IPS-20b (cell line): ENCODE results near the gene ZNF143.

Source experiments
- H3K27ac ChIP-seq: one replicate; pipeline ENCODE4 v1.5.1; 2013; ENCODE audit warnings: low read length
- H3K27me3 ChIP-seq: 2 replicates; pipeline ENCODE4 v1.6.1; 2013; ENCODE audit warnings: mild to moderate bottlenecking, low read length, inconsistent platforms; ENCODE audit not compliant: insufficient read depth
- H3K36me3 ChIP-seq: 2 replicates; pipeline ENCODE4 v1.6.1; 2013; ENCODE audit warnings: low read depth, mild to moderate bottlenecking, inconsistent platforms, low read length, moderate library complexity; ENCODE audit not compliant: insufficient read depth
- H3K4me1 ChIP-seq: 2 replicates; pipeline ENCODE4 v1.6.1; 2013; ENCODE audit warnings: mild to moderate bottlenecking, control low read depth, inconsistent platforms, low read length, moderate library complexity; ENCODE audit not compliant: insufficient read depth
- H3K4me3 ChIP-seq: 2 replicates; pipeline ENCODE4 v1.5.1; 2013; ENCODE audit warnings: mild to moderate bottlenecking, low read length, inconsistent platforms
- H3K9ac ChIP-seq: 2 replicates; pipeline ENCODE4 v1.6.1; 2013; ENCODE audit warnings: low read depth, mild to moderate bottlenecking, inconsistent platforms, low read length, moderate library complexity
- H3K9me3 ChIP-seq: 2 replicates; pipeline ENCODE4 v1.6.1; 2013; ENCODE audit warnings: mild to moderate bottlenecking, low read depth, low read length, inconsistent platforms; ENCODE audit not compliant: insufficient read depth

The ZNF143 gene

DNA sequence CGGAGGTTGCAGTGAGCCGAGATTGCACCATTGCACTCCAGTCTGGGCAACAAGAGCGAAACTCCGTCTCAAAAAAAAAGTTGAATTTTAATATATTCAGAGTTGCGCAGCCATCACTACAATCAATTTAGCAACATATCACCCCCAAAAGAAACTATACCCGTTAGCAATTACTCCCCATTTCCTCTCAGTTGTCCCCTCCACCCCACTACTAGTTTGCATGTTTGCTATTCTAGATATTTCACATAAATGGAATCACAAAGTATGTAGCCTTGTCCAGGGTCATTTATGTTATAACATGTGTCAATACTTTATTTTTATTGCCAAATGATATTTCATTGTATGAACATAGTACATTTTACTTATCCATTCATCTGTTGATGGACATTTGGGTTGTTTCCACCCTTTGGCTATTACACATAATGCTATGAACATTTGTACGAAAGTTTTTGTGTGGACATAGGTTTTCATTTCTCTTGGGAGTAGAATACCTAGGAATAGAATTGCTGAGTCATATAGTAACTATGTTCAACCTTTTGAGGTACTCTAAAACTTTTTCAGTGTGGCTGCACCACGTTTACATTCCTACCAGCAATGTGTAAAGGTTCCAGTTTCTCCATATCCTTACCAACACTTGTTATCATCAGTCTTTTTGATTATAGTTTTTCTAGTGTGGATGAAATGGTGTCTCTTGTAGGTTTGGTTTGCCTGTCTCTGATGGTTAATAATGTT is 2.2 kb downstream of the ZNF143 start:
- Histone ChIP-seq H3K9me3 (no peaks in the 10 kb centered on the region), H3K27ac (no peak overlapping the region), H3K9ac (no peak overlapping the region; the same call in 1 of the 2 replicates), H3K4me1 (peaks cover 2% of the 10 kb centered on the region; the same call in 1 of the 2 replicates), H3K27me3 (no peaks in the 10 kb centered on the region), H3K36me3 (no peaks in the 10 kb centered on the region), H3K4me3 (peak overlapping the region; percentile 8; the same call in 1 of the 2 replicates)

DNA sequence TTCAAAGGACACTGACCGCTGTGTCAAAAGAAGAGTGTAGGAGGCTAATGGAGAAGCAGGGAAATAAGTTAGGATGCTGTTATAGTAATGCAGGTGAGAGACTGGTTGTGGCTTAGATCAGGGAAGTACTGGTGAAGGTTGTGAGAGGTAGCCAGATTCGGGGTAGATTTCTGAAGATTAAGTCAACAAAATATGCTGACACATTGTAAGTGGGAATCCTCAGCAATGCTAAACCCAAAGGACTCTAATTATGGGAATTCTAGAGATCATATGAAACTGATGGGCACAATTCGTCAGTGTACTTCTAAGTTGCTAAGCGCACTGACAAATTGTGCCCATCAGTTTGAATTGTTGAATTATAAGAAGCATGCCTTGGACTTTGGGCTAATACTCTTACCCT is 10.0 kb downstream of the ZNF143 start:
- H3K4me3 ChIP-seq: no peak overlapping the region
- no peak overlapping the region for H3K27ac ChIP-seq
- H3K36me3 ChIP-seq: peaks cover 53% of the 10 kb centered on the region
- no peaks in the 10 kb centered on the region for H3K4me1 ChIP-seq
- H3K27me3 ChIP-seq: no peaks in the 10 kb centered on the region
- no peak overlapping the region for H3K9ac ChIP-seq
- no peaks in the 10 kb centered on the region for H3K9me3 ChIP-seq

DNA sequence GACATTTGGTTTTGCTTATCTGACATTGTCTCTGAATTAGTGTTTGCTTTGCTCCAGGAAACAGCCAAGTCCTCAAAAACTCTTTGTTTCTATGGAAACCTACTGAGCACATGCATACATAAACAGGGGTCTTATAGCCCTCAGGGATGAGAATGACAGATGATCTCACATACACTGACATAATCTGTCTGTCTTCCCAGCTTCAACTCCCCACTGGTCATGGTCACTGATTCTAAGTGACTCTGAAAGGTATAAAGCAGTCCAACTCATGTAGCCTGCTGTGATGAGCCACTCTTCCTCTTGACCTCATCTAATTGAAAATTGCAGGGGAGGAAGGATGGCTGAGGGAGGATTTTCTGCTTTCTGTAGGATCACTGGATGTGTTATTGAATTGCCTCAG is 12.6 kb downstream of the ZNF143 start:
- H3K4me3 ChIP-seq: no peak overlapping the region
- no peaks in the 10 kb centered on the region for H3K4me1 ChIP-seq
- no peak overlapping the region for H3K9ac ChIP-seq
- H3K27me3 ChIP-seq: no peaks in the 10 kb centered on the region
- peaks cover 70% of the 10 kb centered on the region for H3K36me3 ChIP-seq
- H3K27ac ChIP-seq: no peak overlapping the region
- no peaks in the 10 kb centered on the region for H3K9me3 ChIP-seq

DNA sequence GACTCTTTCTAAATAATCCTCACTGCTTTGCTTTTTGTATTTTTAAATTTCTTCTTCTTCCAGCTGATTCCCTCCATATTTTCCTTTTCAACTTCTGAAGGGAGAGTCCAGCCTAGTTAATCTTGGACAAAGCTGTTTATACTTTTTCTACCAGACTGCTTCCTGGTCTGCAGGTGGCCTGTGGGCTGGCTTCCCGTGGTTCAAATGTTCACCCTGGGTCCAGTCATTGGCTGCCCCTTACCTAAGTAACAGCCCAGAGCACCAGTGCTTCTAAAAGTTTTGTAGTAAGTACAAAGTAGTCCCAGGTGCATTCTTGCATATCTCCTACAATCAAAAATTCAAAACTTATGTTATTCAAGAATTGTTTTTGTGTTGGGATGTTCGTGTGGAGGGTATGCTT is 19.1 kb downstream of the ZNF143 start:
- Histone ChIP-seq H3K9me3 (no peaks in the 10 kb centered on the region), H3K27me3 (no peaks in the 10 kb centered on the region), H3K4me1 (no peaks in the 10 kb centered on the region), H3K36me3 (peaks cover 62% of the 10 kb centered on the region), H3K4me3 (no peak overlapping the region), H3K27ac (no peak overlapping the region), H3K9ac (no peak overlapping the region)

DNA sequence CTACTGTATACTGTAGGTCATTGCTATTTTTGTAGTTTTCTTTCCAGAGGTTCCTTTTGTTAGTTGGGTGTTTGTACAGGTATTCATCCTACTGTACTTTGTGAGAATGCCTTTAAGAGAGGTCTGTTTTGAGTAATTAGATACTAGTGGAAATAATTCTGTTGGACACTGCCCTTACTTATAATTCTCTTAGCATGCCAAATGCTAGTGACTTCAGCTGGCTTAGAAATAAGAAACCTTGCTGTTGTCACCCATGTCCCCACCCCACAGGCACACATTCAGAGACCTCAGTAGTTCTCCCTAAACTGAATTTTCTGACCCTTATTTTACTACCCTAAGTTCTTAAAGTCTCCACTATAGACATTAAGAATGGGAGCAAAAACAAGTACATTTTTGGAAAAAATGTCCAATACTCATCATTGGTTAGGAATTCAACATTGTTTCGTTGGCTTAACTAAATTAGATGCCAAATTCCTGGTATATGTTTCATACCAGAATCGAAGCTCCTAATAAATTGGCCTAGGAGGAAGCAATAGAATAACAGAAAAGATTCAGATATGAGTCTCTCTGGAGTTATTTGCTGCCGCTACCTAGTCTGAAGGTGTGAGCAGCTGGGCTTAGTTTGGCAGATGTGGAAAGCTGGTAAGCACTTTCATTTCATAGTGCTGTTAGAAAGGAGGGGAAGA is 28.4 kb downstream of the ZNF143 start:
- Histone ChIP-seq H3K9ac (no peak overlapping the region), H3K4me1 (no peaks in the 10 kb centered on the region), H3K36me3 (peaks cover 58% of the 10 kb centered on the region), H3K27ac (no peak overlapping the region), H3K4me3 (no peak overlapping the region), H3K9me3 (no peaks in the 10 kb centered on the region), H3K27me3 (no peaks in the 10 kb centered on the region)

DNA sequence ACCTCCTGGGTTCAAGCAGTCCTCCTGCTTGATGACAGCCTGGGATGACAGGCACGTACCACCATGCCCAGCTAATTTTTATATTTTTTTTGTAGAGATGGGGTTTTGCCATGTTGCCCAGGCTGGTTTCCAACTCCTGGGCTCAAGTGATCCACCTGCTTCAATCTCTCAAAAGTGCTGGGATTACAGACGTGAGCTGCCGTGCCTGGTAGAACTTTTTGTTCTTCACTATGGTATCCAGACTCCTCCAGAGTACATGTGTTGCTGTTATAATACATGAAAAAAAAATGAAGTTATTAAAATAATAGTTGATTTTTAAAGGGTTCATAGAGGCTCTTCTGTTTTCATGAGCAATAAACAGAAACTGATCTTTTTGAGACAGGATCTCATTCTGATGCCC is 29.6 kb downstream of the ZNF143 start:
- no peaks in the 10 kb centered on the region for H3K27me3 ChIP-seq
- H3K36me3 ChIP-seq: peaks cover 67% of the 10 kb centered on the region
- no peak overlapping the region for H3K27ac ChIP-seq
- no peaks in the 10 kb centered on the region for H3K9me3 ChIP-seq
- no peak overlapping the region for H3K4me3 ChIP-seq
- no peak overlapping the region for H3K9ac ChIP-seq
- H3K4me1 ChIP-seq: no peaks in the 10 kb centered on the region

DNA sequence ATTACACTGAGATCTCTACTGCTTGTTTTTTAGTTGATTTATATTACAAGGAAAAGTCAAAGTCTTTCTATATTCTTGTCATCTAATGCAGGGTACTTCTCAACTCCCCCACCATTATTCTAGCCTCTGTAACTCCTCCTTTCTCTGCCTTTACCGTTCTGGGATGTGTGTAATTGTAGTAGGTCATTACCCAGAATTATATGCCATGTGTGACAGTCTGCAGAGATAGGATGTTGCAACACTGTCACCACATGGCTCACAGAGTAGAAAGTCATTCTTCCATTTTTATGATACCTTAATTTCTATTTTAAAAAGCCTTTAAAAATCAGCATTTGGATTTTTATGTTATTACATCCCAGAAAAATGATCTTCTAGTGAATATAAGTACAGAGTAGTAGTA is 32.7 kb downstream of the ZNF143 start:
- Histone ChIP-seq H3K36me3 (peaks cover 80% of the 10 kb centered on the region), H3K4me1 (no peaks in the 10 kb centered on the region), H3K9me3 (no peaks in the 10 kb centered on the region), H3K9ac (no peak overlapping the region), H3K27me3 (no peaks in the 10 kb centered on the region), H3K4me3 (no peak overlapping the region), H3K27ac (no peak overlapping the region)

DNA sequence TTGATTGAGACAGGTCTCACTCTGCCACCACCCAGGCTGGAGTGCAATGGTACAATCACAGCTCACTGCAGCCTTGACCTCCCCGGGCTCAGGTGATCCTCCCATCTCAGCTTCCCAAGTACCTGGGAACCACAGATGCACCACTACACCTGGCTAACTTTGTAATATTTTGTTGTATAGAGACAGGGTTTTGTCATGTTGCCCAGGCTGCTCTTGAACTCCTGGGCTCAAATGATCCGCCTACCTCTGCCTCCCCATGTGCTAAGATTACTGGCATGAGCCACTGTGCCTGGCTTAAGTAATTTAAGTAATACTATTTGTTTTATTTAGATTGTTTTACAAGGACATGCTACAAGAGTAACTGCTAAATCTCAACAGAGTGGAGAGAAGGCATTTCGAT is 33.5 kb downstream of the ZNF143 start:
- H3K9ac ChIP-seq: no peak overlapping the region
- no peak overlapping the region for H3K4me3 ChIP-seq
- no peaks in the 10 kb centered on the region for H3K9me3 ChIP-seq
- no peaks in the 10 kb centered on the region for H3K27me3 ChIP-seq
- H3K36me3 ChIP-seq: peaks cover 82% of the 10 kb centered on the region
- no peaks in the 10 kb centered on the region for H3K4me1 ChIP-seq
- no peak overlapping the region for H3K27ac ChIP-seq

DNA sequence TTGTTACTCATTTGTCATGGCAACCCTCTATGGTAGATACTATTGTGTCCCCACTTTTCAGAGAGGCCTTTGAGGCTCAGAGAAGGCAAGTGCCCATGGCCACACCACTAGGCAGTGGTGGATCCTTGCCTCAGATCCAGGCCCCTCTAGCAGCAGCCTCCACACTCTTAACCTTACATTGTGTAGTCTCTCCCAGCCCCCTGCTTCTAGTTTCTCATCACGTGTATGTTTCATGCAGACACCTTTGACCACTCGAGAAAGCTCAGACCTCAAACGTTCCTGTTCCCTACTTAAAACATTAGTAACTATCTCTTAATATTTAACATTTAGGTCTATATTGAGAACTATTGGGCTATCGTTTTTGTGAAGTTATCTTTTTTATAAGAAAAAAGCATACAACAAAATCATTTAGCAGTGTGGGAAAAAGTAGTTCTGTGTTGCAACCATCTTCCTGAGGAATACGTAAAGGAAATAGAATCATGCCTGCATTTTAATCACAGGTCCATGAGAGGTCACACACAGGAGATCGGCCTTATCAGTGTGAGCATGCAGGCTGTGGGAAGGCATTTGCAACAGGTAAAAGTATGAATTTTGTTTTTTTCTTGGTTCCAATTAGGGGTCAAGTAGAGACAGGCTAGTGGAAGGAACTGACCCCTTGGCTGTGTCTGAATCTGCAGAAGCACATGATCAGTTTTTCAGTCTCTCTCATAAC is 35.1 kb downstream of the ZNF143 start:
- Histone ChIP-seq H3K9ac (no peak overlapping the region), H3K27ac (no peak overlapping the region), H3K36me3 (peaks cover 88% of the 10 kb centered on the region), H3K4me1 (no peaks in the 10 kb centered on the region), H3K27me3 (no peaks in the 10 kb centered on the region), H3K9me3 (no peaks in the 10 kb centered on the region), H3K4me3 (no peak overlapping the region)

DNA sequence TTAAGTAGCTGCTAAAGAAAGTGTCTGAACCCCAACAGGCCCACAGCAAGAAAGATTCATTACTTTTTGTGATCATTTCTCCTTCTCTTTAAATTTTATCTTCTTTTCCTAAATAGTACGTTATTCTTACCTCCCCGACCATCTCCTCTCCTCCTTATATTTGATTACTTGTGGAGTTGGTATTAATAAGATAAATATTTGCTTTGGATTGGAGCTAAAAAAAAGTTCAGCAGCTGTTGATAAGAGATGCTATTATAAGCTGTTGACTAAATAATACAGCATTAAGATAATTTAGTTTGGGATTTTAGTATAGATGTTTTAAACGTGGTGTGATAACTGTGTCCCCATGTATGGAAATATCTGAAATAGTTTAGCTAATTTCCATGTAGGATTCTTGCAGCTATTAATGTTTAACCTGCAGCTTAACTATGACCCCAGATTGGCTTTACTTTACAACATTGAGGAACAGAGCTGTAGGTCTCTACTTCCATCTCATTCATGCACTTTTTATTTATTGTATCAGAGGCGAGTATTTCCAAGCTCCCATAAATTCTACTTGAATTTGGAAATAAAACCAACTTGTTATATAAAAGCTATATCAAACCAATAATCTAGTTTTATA is 37.8 kb downstream of the ZNF143 start:
- Histone ChIP-seq H3K4me3 (no peak overlapping the region), H3K9me3 (no peaks in the 10 kb centered on the region), H3K27ac (no peak overlapping the region), H3K9ac (no peak overlapping the region), H3K27me3 (no peaks in the 10 kb centered on the region), H3K36me3 (peaks cover 92% of the 10 kb centered on the region), H3K4me1 (no peaks in the 10 kb centered on the region)

DNA sequence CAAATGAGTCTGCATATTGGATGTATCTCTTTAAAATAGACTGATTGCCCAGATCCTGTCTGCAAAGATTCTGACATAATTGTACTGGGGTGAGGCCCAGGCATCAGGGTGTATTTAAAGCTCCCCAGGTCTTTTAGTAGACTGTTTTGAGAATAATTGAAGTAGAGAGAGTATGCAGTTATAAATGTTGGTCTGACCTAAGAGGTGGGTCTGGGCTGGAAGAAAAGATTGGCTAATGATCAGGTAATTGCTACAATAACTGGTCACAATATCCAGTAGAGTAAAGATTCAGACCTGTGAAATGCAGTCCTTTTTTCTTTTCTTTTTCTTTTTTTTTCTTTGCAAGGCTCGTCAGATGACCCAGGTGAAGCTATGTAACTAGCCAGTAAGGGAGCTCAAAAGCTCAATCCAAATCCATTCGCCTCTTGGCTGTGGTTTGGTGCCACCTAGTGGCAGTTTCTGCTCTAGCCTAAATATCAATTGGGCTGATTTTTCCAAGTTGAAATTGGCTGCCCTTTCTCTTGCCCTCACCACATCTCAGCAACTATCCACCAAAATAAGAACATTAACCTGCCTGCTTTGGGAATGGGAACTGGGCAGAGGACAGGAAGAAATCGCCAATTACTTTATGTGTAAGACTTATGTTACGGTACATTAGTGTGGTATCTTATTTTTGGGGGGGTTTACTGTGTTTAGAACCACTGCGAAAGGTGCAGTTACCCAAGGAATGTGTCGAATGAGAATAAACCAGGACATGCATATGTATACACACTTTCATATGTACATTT is 45.9 kb downstream of the ZNF143 start:
- Histone ChIP-seq H3K9me3 (no peaks in the 10 kb centered on the region), H3K27me3 (no peaks in the 10 kb centered on the region), H3K9ac (peak overlapping the region; percentile 58; the same call in 1 of the 2 replicates), H3K4me3 (peak overlapping the region; percentile 53), H3K4me1 (peaks cover 6% of the 10 kb centered on the region), H3K36me3 (peaks cover 36% of the 10 kb centered on the region), H3K27ac (peak overlapping the region; percentile 67)
